Smooth muscle cell (in vitro differentiated cells): Measurements from ENCODE around the gene UPF1. TPM values are rescaled to one million over a fixed set of nuclear protein-coding genes. Genes with fewer than 3 reads are reported as not detected.

Experiments
- DNase-seq: peaks from one replicate; lab custom pipeline; 2025; ENCODE audit not compliant: unreplicated experiment; lab: John Stamatoyannopoulos, UW
- H2AFZ ChIP-seq: fragments of 200-600 bp; sonication (generic); 2 replicates; pipeline ENCODE4 v1.6.0; 2016; ENCODE audit warnings: antibody characterized with exemption, low read depth, mild to moderate bottlenecking
- H3F3A ChIP-seq: fragments of 200-600 bp; sonication (generic); 2 replicates; pipeline ENCODE4 v1.6.0; 2017; ENCODE audit warnings: antibody characterized with exemption, low read depth
- H3K27ac ChIP-seq: fragments of 200-600 bp; sonication (generic); 2 replicates; pipeline ENCODE4 v1.5.1; 2016; ENCODE audit warnings: low read depth, mild to moderate bottlenecking
- H3K27me3 ChIP-seq: fragments of 200-600 bp; sonication (generic); 2 replicates; pipeline ENCODE4 v1.6.1; 2016; ENCODE audit warnings: low read depth, mild to moderate bottlenecking
- H3K36me3 ChIP-seq: fragments of 200-600 bp; sonication (generic); 2 replicates; pipeline ENCODE4 v1.5.1; 2016; ENCODE audit warnings: low read depth
- H3K4me1 ChIP-seq: fragments of 200-600 bp; sonication (generic); 2 replicates; pipeline ENCODE4 v1.5.1; 2016; ENCODE audit warnings: low read depth
- H3K4me2 ChIP-seq: fragments of 200-600 bp; sonication (generic); 2 replicates; pipeline ENCODE4 v1.6.0; 2016; ENCODE audit warnings: mild to moderate bottlenecking
- H3K4me3 ChIP-seq: fragments of 200-600 bp; sonication (generic); 2 replicates; pipeline ENCODE4 v1.5.1; 2016; ENCODE audit warnings: mild to moderate bottlenecking
- H3K79me2 ChIP-seq: fragments of 200-600 bp; sonication (generic); 2 replicates; pipeline ENCODE4 v1.6.0; 2016; ENCODE audit warnings: low read depth, mild to moderate bottlenecking
- H3K9ac ChIP-seq: fragments of 200-600 bp; sonication (generic); 2 replicates; pipeline ENCODE4 v1.6.0; 2016; ENCODE audit warnings: low read depth
- H3K9me3 ChIP-seq: fragments of 200-600 bp; sonication (generic); replicated peaks from 2 replicates; pipeline ENCODE4 v1.5.1; 2016; ENCODE audit warnings: low read depth
- H4K20me1 ChIP-seq: fragments of 200-600 bp; sonication (generic); 2 replicates; pipeline ENCODE4 v1.6.0; 2016; ENCODE audit warnings: low read depth
- CTCF ChIP-seq: fragments of 200-600 bp; sonication (generic); IDR thresholded peaks from 2 replicates; pipeline ENCODE4 v1.5.1; 2017; ENCODE audit warnings: borderline replicate concordance, mild to moderate bottlenecking, antibody characterized with exemption; ENCODE audit not compliant: insufficient read depth, poor library complexity, severe bottlenecking
- WGBS: methylation state at CpG from one replicate; pipeline ENCODE4 v1.1.7; 2016; ENCODE audit warnings: low lambda C conversion rate; 5-methylcytosine and 5-hydroxymethylcytosine counted together
- polyA plus RNA-seq: library from polyadenylated mRNA; unstranded; fragments of >200 nt; fragmentation: Nextera tagmentation; extraction: Ambion mirVana; gene quantifications from 2 replicates; pipeline ENCODE4 v1.2.1, GENCODE V29; 2016
- total RNA-seq: library from RNA; depleted of rRNA; stranded (reverse); fragments of >200 nt; gene quantifications from 2 replicates; pipeline ENCODE4 v1.2.3, GENCODE V29; 2014

UPF1 gene
- total and polyA plus RNA-seq, 2 experiments from 2014 or later, result 30.3 to 37.8 TPM

GRCh38 chr19:18817574-18817973 lies 14.2 kb upstream of the UPF1 start:
- H3K4me1 ChIP-seq, result no peaks in the 10 kb centered on the region
- no peak overlapping the region for H3K4me2 ChIP-seq
- DNase-seq, result no peak
- TF ChIP-seq CTCF, result no peak
- no peaks in the 10 kb centered on the region for H3K36me3 ChIP-seq
- no peak overlapping the region for H2AFZ ChIP-seq
- H3K27ac ChIP-seq, result no peak overlapping the region
- no peaks in the 10 kb centered on the region for H4K20me1 ChIP-seq
- H3K4me3 ChIP-seq, result no peak overlapping the region
- H3K79me2 ChIP-seq, result no peaks in the 10 kb centered on the region
- H3K27me3 ChIP-seq, result no peaks in the 10 kb centered on the region
- 80% methylated on average over 9 of the region's 9 CpGs for WGBS
- no peak overlapping the region for H3K9ac ChIP-seq
- H3F3A ChIP-seq, result peaks cover 5% of the 10 kb centered on the region
- no peaks in the 10 kb centered on the region for H3K9me3 ChIP-seq

GRCh38 chr19:18828786-18829185 lies 3.0 kb upstream of the UPF1 start:
- H3K4me1 ChIP-seq, result peaks cover 8% of the 10 kb centered on the region
- peaks cover 15% of the 10 kb centered on the region for H4K20me1 ChIP-seq
- no peaks in the 10 kb centered on the region for H3F3A ChIP-seq
- H3K36me3 ChIP-seq, result no peaks in the 10 kb centered on the region
- no peak overlapping the region for H2AFZ ChIP-seq
- no peak overlapping the region for H3K27ac ChIP-seq
- no peak for DNase-seq
- H3K9me3 ChIP-seq, result no peaks in the 10 kb centered on the region
- H3K4me2 ChIP-seq, result no peak overlapping the region
- H3K4me3 ChIP-seq, result no peak overlapping the region
- no peak overlapping the region for H3K9ac ChIP-seq
- 72% methylated on average over 6 of the region's 6 CpGs for WGBS
- H3K79me2 ChIP-seq, result peaks cover 19% of the 10 kb centered on the region
- H3K27me3 ChIP-seq, result no peaks in the 10 kb centered on the region
- TF ChIP-seq CTCF, result no peak

- 90% methylated on average over 2 of the region's 2 CpGs for WGBS
- Histone ChIP-seq H3K4me2 (no peak overlapping the region), H3F3A (peaks cover 7% of the 10 kb centered on the region), H2AFZ (no peak overlapping the region), H4K20me1 (peaks cover 32% of the 10 kb centered on the region), H3K9me3 (no peaks in the 10 kb centered on the region), H3K79me2 (peaks cover 36% of the 10 kb centered on the region), H3K36me3 (no peaks in the 10 kb centered on the region), H3K27ac (no peak overlapping the region), H3K4me1 (peaks cover 20% of the 10 kb centered on the region), H3K27me3 (no peaks in the 10 kb centered on the region), H3K9ac (no peak overlapping the region), H3K4me3 (no peak overlapping the region)
- DNase-seq, result no peak
- no peak for TF ChIP-seq CTCF
Measured at GRCh38 chr19:18830488-18830887, 1.3 kb upstream of the UPF1 start.
